HL-60 (cell line): ENCODE results near the gene MS4A2.

Experiments
- CTCF ChIP-seq: IDR thresholded peaks from one replicate; pipeline ENCODE4 v1.5.1; 2011; ENCODE audit warnings: low read length, control low read depth, inconsistent platforms; ENCODE audit not compliant: insufficient read depth
- POLR2AphosphoS5 ChIP-seq: IDR thresholded peaks from 2 replicates; pipeline ENCODE4 v1.6.1; 2012; ENCODE audit warnings: low read depth
- REST ChIP-seq: IDR thresholded peaks from 2 replicates; pipeline ENCODE4 v1.6.1; 2012; ENCODE audit warnings: low read depth; ENCODE audit not compliant: insufficient replicate concordance

- TF ChIP-seq CTCF = no peak
- TF ChIP-seq POLR2AphosphoS5 = no peak
- no peak for TF ChIP-seq REST
Measured at GRCh38 chr11:60125956-60126585, 37.6 kb downstream of the MS4A2 start.
